ENCODE measurements around the gene HOXB9. TPM values are rescaled to one million over a fixed set of nuclear protein-coding genes. Genes with fewer than 3 reads are reported as not detected.

HOXB9 gene
- total RNA-seq, 1 donor from 2014 or later = 0.10 TPM

- intact Hi-C loops (cut with micrococcal nuclease) = loop anchor here (5.0 kb wide), 1 partner anchor 149 kb away; no protein-coding TSS in a partner anchor
These were observed 50.3 kb downstream of the HOXB9 start for GRCh38 chr17:48575673-48576478.

- intact Hi-C loops (cut with micrococcal nuclease) = loop anchor here (5.0 kb wide), 1 partner anchor 148 kb away; no protein-coding TSS in a partner anchor
These were observed 51.0 kb downstream of the HOXB9 start for GRCh38 chr17:48575066-48575582.

- intact Hi-C loops (cut with micrococcal nuclease) = loop anchor here (5.0 kb wide), 1 partner anchor 147 kb away; no protein-coding TSS in a partner anchor
These were observed 51.6 kb downstream of the HOXB9 start for GRCh38 chr17:48574505-48575065.

GRCh38 chr17:48571826-48572417 is 54.2 kb downstream of the HOXB9 start:
- intact Hi-C loops (cut with micrococcal nuclease) = no loop called here

Other genes starting within 250 kb of the HOXB9 start
- 83.4 and 84.4 TPM in 2 replicates for gene SKAP1, start 196.1 kb downstream of the HOXB9 start, total RNA-seq
- gene HOXB1, start 95.3 kb downstream of the HOXB9 start, total RNA-seq = not detected in 2 replicates
- gene HOXB2, start 81.2 kb downstream of the HOXB9 start, total RNA-seq = 37.5 and 38.1 TPM in 2 replicates
- gene HOXB4, start 48.0 kb downstream of the HOXB9 start, total RNA-seq = 9.0 and 10.0 TPM in 2 replicates
- gene HOXB3, start 36.1 kb downstream of the HOXB9 start, total RNA-seq = 10.3 and 12.8 TPM in 2 replicates
- gene HOXB5, start 32.6 kb downstream of the HOXB9 start, total RNA-seq = 0.37 and 0.56 TPM in 2 replicates
- gene HOXB6, start 21.4 kb downstream of the HOXB9 start, total RNA-seq = 0.20 and 0.25 TPM in 2 replicates
- gene HOXB7, start 15.3 kb downstream of the HOXB9 start, total RNA-seq = 0.66 and 1.1 TPM in 2 replicates
- gene HOXB8, start 11.1 kb downstream of the HOXB9 start, total RNA-seq = not detected in 2 replicates
- gene PRAC1, start 96.2 kb upstream of the HOXB9 start, total RNA-seq = not detected in 2 replicates
- gene PRAC2, start 96.8 kb upstream of the HOXB9 start, total RNA-seq = not detected in 2 replicates
- not detected in 2 replicates for gene HOXB13, start 102.4 kb upstream of the HOXB9 start, total RNA-seq
- gene TTLL6, start 190.9 kb upstream of the HOXB9 start, total RNA-seq = not detected in 2 replicates
- gene CALCOCO2, start 204.7 kb upstream of the HOXB9 start, total RNA-seq = 158 and 165 TPM in 2 replicates

Data from T-helper 1 cell treated with Interleukin-12 subunit alpha and Interleukin-12 subunit beta and Interleukin-4 antibody, amounts not matched to agents 30 ng/mL and 1 ng/mL, for 36 hours (primary cell).